ENCODE results near the gene ACSL6.

GRCh38 chr5:132049559-132049958 lies 38.1 kb upstream of the ACSL6 start:
- TF ChIP-seq CTCF (IDR thresholded peaks at IDR 0.05 in 2 of 3, conservative IDR thresholded peaks at IDR 0.05 in 1 of 3; ENCODE audit: control insufficient read depth in 2 of 3, extremely low read depth in 1 of 3, insufficient read depth in 1 of 3, low read depth in 3 of 3, low read length in 3 of 3) (no peak), ETV6 (conservative IDR thresholded peaks at IDR 0.05 in 1 of 2, IDR thresholded peaks at IDR 0.05 in 1 of 2; ENCODE audit: borderline replicate concordance in 1 of 2, low read depth in 1 of 2) (no peak), TBL1XR1 (IDR thresholded peaks at IDR 0.05; ENCODE audit: low read depth, low read length) (no peak), TAF1 (IDR thresholded peaks at IDR 0.05; ENCODE audit: borderline replicate concordance, low read depth, low read length) (no peak), POLR2A (IDR thresholded peaks at IDR 0.05; ENCODE audit: low read depth, low read length) (no peak), JUNB (IDR thresholded peaks at IDR 0.05) (no peak), POU2F2 (IDR thresholded peaks at IDR 0.05; ENCODE audit: borderline replicate concordance, low read depth, low read length) (no peak), SMC3 (IDR thresholded peaks at IDR 0.05; ENCODE audit: borderline replicate concordance, low read length) (no peak), EP300 (IDR thresholded peaks at IDR 0.05; ENCODE audit: borderline replicate concordance in 1 of 2, control insufficient read depth in 1 of 2, low read depth in 2 of 2, low read length in 2 of 2) (no peak), PBX3 (IDR thresholded peaks at IDR 0.05; ENCODE audit: insufficient replicate concordance, low read depth, low read length) (no peak), SUZ12 (IDR thresholded peaks at IDR 0.05; ENCODE audit: unreplicated experiment) (no peak), TCF7 (IDR thresholded peaks at IDR 0.05; ENCODE audit: borderline replicate concordance) (no peak), FOXK2 (IDR thresholded peaks at IDR 0.05) (no peak), EZH2 (IDR thresholded peaks at IDR 0.05; ENCODE audit: borderline replicate concordance, control insufficient read depth, low read depth, low read length) (no peak)
